ENCODE results near the gene C3orf33.

The C3orf33 gene

GRCh38 chr3:155742349-155742965 is 63.6 kb downstream of the C3orf33 start:
- H3K4ac ChIP-seq (ENCODE audit: low read depth, low read length), result no peak overlapping the region
- no peak overlapping the region for H3K9ac ChIP-seq (ENCODE audit: low read length)
- H3K27ac ChIP-seq (ENCODE audit: low read depth, low read length), result no peak overlapping the region
- no peaks in the 10 kb centered on the region for H3K27me3 ChIP-seq (ENCODE audit: insufficient read depth, low read length, poor library complexity)
- H3K4me3 ChIP-seq (ENCODE audit: low read length), result no peak overlapping the region
- H3K36me3 ChIP-seq (ENCODE audit: control insufficient read depth, insufficient read depth, low read length), result no peaks in the 10 kb centered on the region
- no peaks in the 10 kb centered on the region for H3K79me2 ChIP-seq (ENCODE audit: control insufficient read depth, insufficient read depth, low read length)
- H3K4me2 ChIP-seq (ENCODE audit: low read length), result no peak overlapping the region
- H3K4me1 ChIP-seq (ENCODE audit: control insufficient read depth, low read depth, low read length), result peaks cover 3% of the 10 kb centered on the region
- no peak overlapping the region for H2BK5ac ChIP-seq (ENCODE audit: low read length)
- H3K23ac ChIP-seq (ENCODE audit: low read length), result no peak overlapping the region
- no peak for DNase-seq
- peaks cover 1% of the 10 kb centered on the region for H3K79me1 ChIP-seq (ENCODE audit: low read length)
- no peak overlapping the region for H4K5ac ChIP-seq (ENCODE audit: low read length)
- WGBS (ENCODE audit: extremely low coverage, insufficient coverage, low lambda C conversion rate), result no CpG with 5 or more reads among the region's 5 CpGs
- H3K18ac ChIP-seq (ENCODE audit: low read length), result no peak overlapping the region
- H2AK5ac ChIP-seq (ENCODE audit: low read length), result no peak overlapping the region
- H2BK120ac ChIP-seq (ENCODE audit: low read depth, low read length), result no peak overlapping the region
- no peak overlapping the region for H4K8ac ChIP-seq (ENCODE audit: low read depth, low read length)
- no peak overlapping the region for H3K56ac ChIP-seq (ENCODE audit: low read length)
- no peak overlapping the region for H2BK15ac ChIP-seq (replicated peaks; ENCODE audit: low read depth)

GRCh38 chr3:155741603-155742002 is 64.5 kb downstream of the C3orf33 start:
- Histone ChIP-seq H2BK5ac (ENCODE audit: low read length) (no peak overlapping the region), H4K5ac (ENCODE audit: low read length) (no peak overlapping the region), H3K79me2 (ENCODE audit: control insufficient read depth, insufficient read depth, low read length) (no peaks in the 10 kb centered on the region), H3K4ac (ENCODE audit: low read depth, low read length) (no peak overlapping the region), H4K8ac (ENCODE audit: low read depth, low read length) (no peak overlapping the region), H2BK15ac (replicated peaks; ENCODE audit: low read depth) (no peak overlapping the region), H3K27me3 (ENCODE audit: insufficient read depth, low read length, poor library complexity) (no peaks in the 10 kb centered on the region), H3K23ac (ENCODE audit: low read length) (no peak overlapping the region), H3K9ac (ENCODE audit: low read length) (no peak overlapping the region), H3K79me1 (ENCODE audit: low read length) (peaks cover 1% of the 10 kb centered on the region), H3K4me3 (ENCODE audit: low read length) (no peak overlapping the region), H3K4me2 (ENCODE audit: low read length) (no peak overlapping the region), H3K27ac (ENCODE audit: low read depth, low read length) (no peak overlapping the region), H2BK120ac (ENCODE audit: low read depth, low read length) (no peak overlapping the region), H3K4me1 (ENCODE audit: control insufficient read depth, low read depth, low read length) (peaks cover 3% of the 10 kb centered on the region), H3K18ac (ENCODE audit: low read length) (no peak overlapping the region), H3K36me3 (ENCODE audit: control insufficient read depth, insufficient read depth, low read length) (no peaks in the 10 kb centered on the region), H3K56ac (ENCODE audit: low read length) (no peak overlapping the region), H2AK5ac (ENCODE audit: low read length) (no peak overlapping the region)
- no peak for DNase-seq

- Histone ChIP-seq H2BK120ac (ENCODE audit: low read depth, low read length) (no peak overlapping the region), H4K8ac (ENCODE audit: low read depth, low read length) (no peak overlapping the region), H3K9ac (ENCODE audit: low read length) (no peak overlapping the region), H3K18ac (ENCODE audit: low read length) (no peak overlapping the region), H4K5ac (ENCODE audit: low read length) (no peak overlapping the region), H3K56ac (ENCODE audit: low read length) (no peak overlapping the region), H3K36me3 (ENCODE audit: control insufficient read depth, insufficient read depth, low read length) (no peaks in the 10 kb centered on the region), H3K4me3 (ENCODE audit: low read length) (no peak overlapping the region), H2AK5ac (ENCODE audit: low read length) (no peak overlapping the region), H3K27me3 (ENCODE audit: insufficient read depth, low read length, poor library complexity) (no peaks in the 10 kb centered on the region), H3K4me2 (ENCODE audit: low read length) (no peak overlapping the region), H2BK5ac (ENCODE audit: low read length) (no peak overlapping the region), H3K4me1 (ENCODE audit: control insufficient read depth, low read depth, low read length) (peaks cover under 1% of the 10 kb centered on the region), H3K79me2 (ENCODE audit: control insufficient read depth, insufficient read depth, low read length) (no peaks in the 10 kb centered on the region), H3K23ac (ENCODE audit: low read length) (no peak overlapping the region), H2BK15ac (replicated peaks; ENCODE audit: low read depth) (no peak overlapping the region), H3K79me1 (ENCODE audit: low read length) (peaks cover 1% of the 10 kb centered on the region), H3K4ac (ENCODE audit: low read depth, low read length) (no peak overlapping the region), H3K27ac (ENCODE audit: low read depth, low read length) (no peak overlapping the region)
- WGBS (ENCODE audit: extremely low coverage, insufficient coverage, low lambda C conversion rate), result no CpG with 5 or more reads among the region's 3 CpGs
- no peak for DNase-seq
These were observed 65.0 kb downstream of the C3orf33 start for GRCh38 chr3:155741101-155741500.

GRCh38 chr3:155739154-155739553 is 66.9 kb downstream of the C3orf33 start:
- Histone ChIP-seq H2BK15ac (replicated peaks; ENCODE audit: low read depth) (no peak overlapping the region), H3K27ac (ENCODE audit: low read depth, low read length) (no peak overlapping the region), H3K27me3 (ENCODE audit: insufficient read depth, low read length, poor library complexity) (no peaks in the 10 kb centered on the region), H2BK120ac (ENCODE audit: low read depth, low read length) (no peak overlapping the region), H2BK5ac (ENCODE audit: low read length) (no peak overlapping the region), H3K4me2 (ENCODE audit: low read length) (no peak overlapping the region), H3K18ac (ENCODE audit: low read length) (no peak overlapping the region), H3K79me1 (ENCODE audit: low read length) (peaks cover 1% of the 10 kb centered on the region), H3K36me3 (ENCODE audit: control insufficient read depth, insufficient read depth, low read length) (no peaks in the 10 kb centered on the region), H3K4ac (ENCODE audit: low read depth, low read length) (no peak overlapping the region), H4K8ac (ENCODE audit: low read depth, low read length) (no peak overlapping the region), H3K23ac (ENCODE audit: low read length) (no peak overlapping the region), H2AK5ac (ENCODE audit: low read length) (no peak overlapping the region), H3K79me2 (ENCODE audit: control insufficient read depth, insufficient read depth, low read length) (no peaks in the 10 kb centered on the region), H3K4me1 (ENCODE audit: control insufficient read depth, low read depth, low read length) (no peaks in the 10 kb centered on the region), H3K56ac (ENCODE audit: low read length) (no peak overlapping the region), H3K4me3 (ENCODE audit: low read length) (no peak overlapping the region), H3K9ac (ENCODE audit: low read length) (no peak overlapping the region), H4K5ac (ENCODE audit: low read length) (no peak overlapping the region)
- DNase-seq, result peak; percentile 46
- WGBS (ENCODE audit: extremely low coverage, insufficient coverage, low lambda C conversion rate), result no CpG with 5 or more reads among the region's 5 CpGs

- H3K79me2 ChIP-seq (ENCODE audit: control insufficient read depth, insufficient read depth, low read length), result no peaks in the 10 kb centered on the region
- H4K5ac ChIP-seq (ENCODE audit: low read length), result no peak overlapping the region
- no peak overlapping the region for H2AK5ac ChIP-seq (ENCODE audit: low read length)
- DNase-seq, result no peak
- no peaks in the 10 kb centered on the region for H3K27me3 ChIP-seq (ENCODE audit: insufficient read depth, low read length, poor library complexity)
- H2BK5ac ChIP-seq (ENCODE audit: low read length), result no peak overlapping the region
- no peak overlapping the region for H2BK15ac ChIP-seq (replicated peaks; ENCODE audit: low read depth)
- no peaks in the 10 kb centered on the region for H3K36me3 ChIP-seq (ENCODE audit: control insufficient read depth, insufficient read depth, low read length)
- no peak overlapping the region for H3K27ac ChIP-seq (ENCODE audit: low read depth, low read length)
- peaks cover 1% of the 10 kb centered on the region for H3K79me1 ChIP-seq (ENCODE audit: low read length)
- no peak overlapping the region for H3K4me3 ChIP-seq (ENCODE audit: low read length)
- WGBS (ENCODE audit: extremely low coverage, insufficient coverage, low lambda C conversion rate), result no CpG with 5 or more reads among the region's 13 CpGs
- no peak overlapping the region for H3K4ac ChIP-seq (ENCODE audit: low read depth, low read length)
- no peak overlapping the region for H3K18ac ChIP-seq (ENCODE audit: low read length)
- H2BK120ac ChIP-seq (ENCODE audit: low read depth, low read length), result no peak overlapping the region
- H3K9ac ChIP-seq (ENCODE audit: low read length), result no peak overlapping the region
- no peak overlapping the region for H3K23ac ChIP-seq (ENCODE audit: low read length)
- no peak overlapping the region for H3K56ac ChIP-seq (ENCODE audit: low read length)
- no peak overlapping the region for H4K8ac ChIP-seq (ENCODE audit: low read depth, low read length)
- no peak overlapping the region for H3K4me2 ChIP-seq (ENCODE audit: low read length)
- H3K4me1 ChIP-seq (ENCODE audit: control insufficient read depth, low read depth, low read length), result no peaks in the 10 kb centered on the region
These were observed 67.5 kb downstream of the C3orf33 start for GRCh38 chr3:155738580-155739076.

- peak; percentile 39 for DNase-seq
- Histone ChIP-seq H3K4me2 (ENCODE audit: low read length) (no peak overlapping the region), H2AK5ac (ENCODE audit: low read length) (no peak overlapping the region), H3K4me1 (ENCODE audit: control insufficient read depth, low read depth, low read length) (no peaks in the 10 kb centered on the region), H2BK15ac (replicated peaks; ENCODE audit: low read depth) (no peak overlapping the region), H3K36me3 (ENCODE audit: control insufficient read depth, insufficient read depth, low read length) (no peaks in the 10 kb centered on the region), H3K23ac (ENCODE audit: low read length) (no peak overlapping the region), H3K27me3 (ENCODE audit: insufficient read depth, low read length, poor library complexity) (no peaks in the 10 kb centered on the region), H3K79me1 (ENCODE audit: low read length) (peaks cover 1% of the 10 kb centered on the region), H3K79me2 (ENCODE audit: control insufficient read depth, insufficient read depth, low read length) (no peaks in the 10 kb centered on the region), H3K9ac (ENCODE audit: low read length) (no peak overlapping the region), H3K4ac (ENCODE audit: low read depth, low read length) (no peak overlapping the region), H3K4me3 (ENCODE audit: low read length) (no peak overlapping the region), H3K56ac (ENCODE audit: low read length) (no peak overlapping the region), H4K5ac (ENCODE audit: low read length) (no peak overlapping the region), H2BK120ac (ENCODE audit: low read depth, low read length) (no peak overlapping the region), H3K18ac (ENCODE audit: low read length) (no peak overlapping the region), H2BK5ac (ENCODE audit: low read length) (no peak overlapping the region), H4K8ac (ENCODE audit: low read depth, low read length) (no peak overlapping the region), H3K27ac (ENCODE audit: low read depth, low read length) (no peak overlapping the region)
- no CpG with 5 or more reads among the region's 8 CpGs for WGBS (ENCODE audit: extremely low coverage, insufficient coverage, low lambda C conversion rate)
These were observed 68.1 kb downstream of the C3orf33 start for GRCh38 chr3:155737844-155738460.
